ENCODE data around the gene DCP1B.
A peak's percentile ranks its signal among the peaks of the same experiment; 100 is the strongest.

The DCP1B gene

DNA sequence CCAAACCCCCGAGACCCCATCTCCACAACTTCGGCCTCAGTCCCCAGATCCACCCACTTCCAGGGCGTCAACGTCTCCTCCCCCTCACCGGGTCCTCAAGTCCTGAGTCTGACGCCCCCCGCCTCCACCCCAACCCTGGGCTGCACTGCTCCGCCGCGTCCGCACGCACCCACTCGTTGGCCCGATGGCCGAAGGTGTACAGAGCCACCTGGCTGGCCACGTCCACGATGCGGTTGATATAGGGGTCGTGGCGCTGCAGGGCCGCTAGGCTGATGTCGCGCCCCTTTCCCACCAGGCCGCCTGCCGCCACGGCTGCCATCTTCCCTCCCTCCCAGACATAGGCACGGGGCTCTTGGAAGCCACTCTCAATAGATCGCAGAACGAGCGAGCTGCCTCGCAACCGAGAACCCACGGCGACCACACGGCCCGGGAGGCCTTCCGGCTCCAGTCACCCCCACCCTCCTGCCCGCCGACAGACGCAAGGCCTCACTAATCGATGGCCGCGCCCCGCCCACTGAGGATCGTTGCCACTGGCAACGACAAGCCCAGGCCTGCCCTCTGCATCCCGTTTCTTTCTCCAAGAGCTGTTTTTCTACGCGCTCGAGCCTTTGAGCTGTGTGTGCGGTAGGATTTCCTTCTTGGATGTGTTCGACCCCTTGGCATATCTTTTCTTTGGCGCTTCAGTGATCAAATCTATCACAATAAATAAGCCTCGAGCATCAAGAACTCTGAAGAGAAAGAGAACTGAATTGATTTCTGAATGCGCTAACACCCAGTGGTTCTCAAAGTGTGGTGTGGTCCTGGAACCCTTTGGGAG, at the start of gene DCP1B:
TSS of gene DCP1B (minus strand) at position 345 of the 817 bp plus-strand sequence. CDS start at position 319, 26 bp downstream.
- Histone ChIP-seq H3K36me3 (replicated peaks) (no peaks in the 10 kb centered on the region), H3K4me3 (ENCODE audit: low read depth, low read length) (peak within 1 kb of the TSS; percentile 98), H3K27ac (peak within 1 kb of the TSS; percentile 79), H3K27me3 (replicated peaks) (no peaks in the 10 kb centered on the region)
- in situ Hi-C loops (cut with HindIII; ENCODE audit: low pct_ligation_motif_present, low sequenced_read_pairs), result no loop called here
- TF ChIP-seq, protein P1, sequence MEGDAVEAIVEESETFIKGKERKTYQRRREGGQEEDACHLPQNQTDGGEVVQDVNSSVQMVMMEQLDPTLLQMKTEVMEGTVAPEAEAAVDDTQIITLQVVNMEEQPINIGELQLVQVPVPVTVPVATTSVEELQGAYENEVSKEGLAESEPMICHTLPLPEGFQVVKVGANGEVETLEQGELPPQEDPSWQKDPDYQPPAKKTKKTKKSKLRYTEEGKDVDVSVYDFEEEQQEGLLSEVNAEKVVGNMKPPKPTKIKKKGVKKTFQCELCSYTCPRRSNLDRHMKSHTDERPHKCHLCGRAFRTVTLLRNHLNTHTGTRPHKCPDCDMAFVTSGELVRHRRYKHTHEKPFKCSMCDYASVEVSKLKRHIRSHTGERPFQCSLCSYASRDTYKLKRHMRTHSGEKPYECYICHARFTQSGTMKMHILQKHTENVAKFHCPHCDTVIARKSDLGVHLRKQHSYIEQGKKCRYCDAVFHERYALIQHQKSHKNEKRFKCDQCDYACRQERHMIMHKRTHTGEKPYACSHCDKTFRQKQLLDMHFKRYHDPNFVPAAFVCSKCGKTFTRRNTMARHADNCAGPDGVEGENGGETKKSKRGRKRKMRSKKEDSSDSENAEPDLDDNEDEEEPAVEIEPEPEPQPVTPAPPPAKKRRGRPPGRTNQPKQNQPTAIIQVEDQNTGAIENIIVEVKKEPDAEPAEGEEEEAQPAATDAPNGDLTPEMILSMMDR (IDR thresholded peaks at IDR 0.05; ENCODE audit: low read depth, low read length, missing control alignments), result peak; percentile 11
- peak; percentile 97 for DNase-seq

DNA sequence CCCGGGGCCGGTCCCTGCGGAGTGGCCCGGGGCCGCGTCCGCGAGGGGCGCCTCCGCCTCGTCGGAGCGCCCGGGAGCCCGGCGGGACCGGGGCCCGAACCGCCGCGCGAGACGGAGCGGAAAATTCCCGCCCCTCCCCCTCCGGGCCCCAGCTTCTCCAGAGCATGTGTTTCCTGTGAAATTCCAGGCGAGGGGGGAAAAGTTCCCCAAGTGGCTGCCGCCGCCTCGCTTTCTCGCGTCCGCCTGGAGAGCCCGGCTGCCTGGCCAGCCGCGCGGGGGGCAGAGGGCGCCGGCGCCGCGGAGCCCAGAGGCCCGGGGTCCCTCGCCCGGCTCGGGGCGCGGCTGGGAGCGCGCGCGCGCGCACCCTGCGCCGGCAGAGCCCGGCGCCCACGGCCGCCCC, 49.4 kb upstream of the DCP1B start:
- no peak for DNase-seq
- TF ChIP-seq, protein P1 (IDR thresholded peaks at IDR 0.05; ENCODE audit: low read depth, low read length, missing control alignments), result no peak
- Histone ChIP-seq H3K4me3 (ENCODE audit: low read depth, low read length) (peak overlapping the region; percentile 53), H3K27me3 (replicated peaks) (peaks cover 58% of the 10 kb centered on the region), H3K27ac (no peak overlapping the region), H3K36me3 (replicated peaks) (no peaks in the 10 kb centered on the region)
- in situ Hi-C loops (cut with HindIII; ENCODE audit: low pct_ligation_motif_present, low sequenced_read_pairs), result no loop called here

DNA sequence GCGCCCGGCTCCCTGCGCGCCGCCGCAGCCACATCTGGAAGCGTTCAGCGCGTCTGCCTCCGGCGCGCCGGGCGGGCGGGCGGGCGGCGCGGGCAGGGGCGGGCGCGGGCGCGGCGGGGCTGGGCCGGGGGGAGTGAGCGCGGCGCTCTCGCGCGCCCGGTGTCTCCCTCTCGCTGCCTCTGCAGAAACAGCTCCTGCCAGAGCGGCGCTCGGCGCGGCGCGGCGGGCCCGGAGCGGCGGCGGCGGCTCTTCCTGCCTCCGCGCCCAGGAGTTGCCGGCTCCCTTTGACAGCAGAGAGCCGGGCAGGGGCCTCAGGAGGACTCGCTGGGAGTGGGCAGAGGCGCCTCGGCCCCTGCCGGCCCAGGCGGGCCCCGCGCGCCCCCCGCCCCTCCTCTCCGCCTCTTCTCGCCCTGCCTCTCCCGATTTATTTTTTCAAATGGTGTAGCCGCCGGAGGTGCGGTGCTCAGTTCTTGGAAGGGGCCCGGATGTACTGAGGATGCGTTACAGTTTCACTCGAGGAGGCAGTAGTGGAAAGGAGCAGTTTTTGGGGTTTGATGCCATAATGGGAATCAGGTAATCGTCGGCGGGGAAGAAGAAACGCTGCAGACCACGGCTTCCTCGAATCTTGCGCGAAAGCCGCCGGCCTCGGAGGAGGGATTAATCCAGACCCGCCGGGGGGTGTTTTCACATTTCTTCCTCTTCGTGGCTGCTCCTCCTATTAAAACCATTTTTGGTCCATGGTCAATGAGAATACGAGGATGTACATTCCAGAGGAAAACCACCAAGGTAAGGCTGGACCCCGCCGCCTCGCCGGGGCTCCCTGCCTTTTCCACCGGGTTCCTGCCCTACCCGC, 48.8 kb upstream of the DCP1B start, which contains the start of gene CACNA1C:
TSS of gene CACNA1C (plus strand) at position 162 of the 853 bp plus-strand sequence. CDS start at position 738, 576 bp downstream.
- Histone ChIP-seq H3K4me3 (ENCODE audit: low read depth, low read length) (peak within 1 kb of the TSS; percentile 53), H3K27me3 (replicated peaks) (peaks cover 52% of the 10 kb centered on the region)
- DNase-seq, result no peak

DNA sequence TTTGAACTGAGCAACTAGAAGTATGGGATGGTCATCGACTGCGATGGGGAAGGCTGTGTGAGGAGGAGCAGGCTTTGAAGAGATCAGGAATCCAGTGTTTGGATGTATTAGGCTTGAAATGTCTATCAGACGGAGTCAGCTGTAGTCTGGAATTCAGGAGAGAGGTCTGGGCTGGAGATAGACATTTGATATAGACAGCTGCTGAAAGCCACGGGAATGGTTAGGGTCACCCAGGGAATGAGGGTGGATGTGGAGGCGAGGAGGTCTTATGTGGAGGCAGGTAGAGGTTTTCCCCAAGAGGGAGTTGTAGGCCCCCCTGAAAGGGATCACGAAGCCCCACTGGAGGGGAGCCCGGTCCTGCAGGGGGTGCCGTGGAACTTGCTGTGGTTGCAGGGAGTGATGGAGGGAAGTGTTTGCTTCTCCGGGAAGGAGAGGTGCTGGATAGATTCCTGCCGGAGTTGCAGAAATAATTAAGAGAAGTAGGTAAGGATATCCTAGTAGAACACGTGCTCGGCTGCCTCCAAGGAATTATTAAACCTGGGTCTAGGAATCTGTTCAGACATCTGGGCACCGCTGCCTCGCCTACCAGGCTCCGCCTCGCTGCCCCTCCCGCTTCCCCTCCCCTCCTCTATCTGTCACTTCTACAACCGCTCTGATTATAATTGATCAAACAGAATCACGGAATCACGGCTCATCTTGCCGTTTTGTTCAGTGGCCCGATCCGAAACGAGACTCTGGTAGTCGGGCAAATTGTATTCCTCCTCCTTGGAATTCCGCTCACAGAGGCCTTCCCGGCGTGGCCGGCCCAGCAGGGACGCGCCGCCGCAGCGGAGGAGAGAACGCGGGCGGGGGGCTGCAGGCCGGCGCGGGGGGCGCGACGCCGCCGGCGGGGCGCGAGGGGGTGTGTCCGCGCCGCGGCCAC, 47.7 kb upstream of the DCP1B start:
- DNase-seq, result no peak
- no peaks in the 10 kb centered on the region for H3K36me3 ChIP-seq (replicated peaks)
- peaks cover 44% of the 10 kb centered on the region for H3K27me3 ChIP-seq (replicated peaks)
- peak overlapping the region; percentile 29 for H3K4me3 ChIP-seq (ENCODE audit: low read depth, low read length)
- in situ Hi-C loops (cut with HindIII; ENCODE audit: low pct_ligation_motif_present, low sequenced_read_pairs), result no loop called here
- no peak overlapping the region for H3K27ac ChIP-seq
- TF ChIP-seq, protein P1 (IDR thresholded peaks at IDR 0.05; ENCODE audit: low read depth, low read length, missing control alignments), result no peak

More for the DNA sequence above, 48.8 kb upstream of the DCP1B start, which contains the start of gene CACNA1C:
- no peak within 1 kb of the TSS for H3K27ac ChIP-seq
- H3K36me3 ChIP-seq (replicated peaks), result no peaks in the 10 kb centered on the region
- TF ChIP-seq, protein P1 (IDR thresholded peaks at IDR 0.05; ENCODE audit: low read depth, low read length, missing control alignments), result peak; percentile 44
- in situ Hi-C loops (cut with HindIII; ENCODE audit: low pct_ligation_motif_present, low sequenced_read_pairs), result no loop called here
